H1 (cell line): Measurements from ENCODE around the gene IST1. TPM values are rescaled to one million over a fixed set of nuclear protein-coding genes. Genes with fewer than 3 reads are reported as not detected.

Experiments used
- CTCF ChIA-PET: fragments of 300-600 bp; sonication (Branson Sonifier 250); formaldehyde crosslinking; loops from one replicate; lab custom pipeline; 2021; ENCODE audit not compliant: partially characterized antibody; lab: Charles Lee
- POLR2A ChIA-PET: fragments of 300-600 bp; sonication (Branson Sonifier 250); formaldehyde crosslinking; loops from one replicate; lab custom pipeline; 2021; ENCODE audit warnings: inconsistent platforms; ENCODE audit not compliant: partially characterized antibody; lab: Charles Lee
- DNase-seq, 2 experiments: peaks; one replicate each; pipeline versions ENCODE4 v3.0.0 to v3.0.0-alpha.2; 2010 to 2022; ENCODE audit warnings: low spot score in 2 of 2, low read depth in 1 of 2, mixed read lengths in 1 of 2
- FAIRE-seq: peaks from 2 replicates; lab custom pipeline; 2011; peaks lifted over from hg19 to GRCh38; lab: Jason Lieb, UNC
- H2AFZ ChIP-seq: 2 replicates; pipeline ENCODE4 v1.8.1; 2012; ENCODE audit warnings: low read length, inconsistent platforms
- H2AK5ac ChIP-seq: 2 replicates; pipeline ENCODE4 v1.6.1; 2013; ENCODE audit warnings: low read depth, low read length
- H2BK120ac ChIP-seq: replicated peaks from 2 replicates; pipeline ENCODE3; 2013; ENCODE audit warnings: low read depth, low read length, inconsistent platforms
- H2BK12ac ChIP-seq: 2 replicates; pipeline ENCODE4 v1.6.1; 2013; ENCODE audit warnings: low read depth, low read length
- H2BK15ac ChIP-seq: 2 replicates; pipeline ENCODE4 v1.6.1; 2013; ENCODE audit warnings: low read length
- H2BK20ac ChIP-seq: 2 replicates; pipeline ENCODE4 v1.6.1; 2013; ENCODE audit warnings: low read length
- H2BK5ac ChIP-seq: 2 replicates; pipeline ENCODE4 v1.6.1; 2013; ENCODE audit warnings: low read depth, low read length
- H3K14ac ChIP-seq: 2 replicates; pipeline ENCODE4 v1.6.1; 2013; ENCODE audit warnings: inconsistent platforms; ENCODE audit not compliant: insufficient read length
- H3K18ac ChIP-seq: 2 replicates; pipeline ENCODE4 v1.6.1; 2013; ENCODE audit warnings: low read length; ENCODE audit errors: extremely low read depth
- H3K23ac ChIP-seq: 2 replicates; pipeline ENCODE4 v1.6.1; 2013; ENCODE audit warnings: inconsistent platforms; ENCODE audit not compliant: insufficient read length
- H3K23me2 ChIP-seq: 2 replicates; pipeline ENCODE4 v1.6.1; 2013; ENCODE audit warnings: low read depth, low read length
- H3K27ac ChIP-seq: 2 replicates; pipeline ENCODE4 v1.6.1; 2011; ENCODE audit warnings: low read depth, low read length, inconsistent platforms
- H3K27me3 ChIP-seq, 4 experiments: replicated peaks in 1 of 4; 1 replicate in 1 of 4; 2 replicates in 3 of 4; pipeline versions ENCODE4 v1.6.1 to v1.8.1; 2011 to 2013; ENCODE audit warnings: low read length in 3 of 4, mild to moderate bottlenecking in 3 of 4, inconsistent platforms in 2 of 4, mixed read lengths in 2 of 4, moderate library complexity in 1 of 4; ENCODE audit not compliant: control insufficient read depth in 3 of 4, insufficient read depth in 3 of 4; ENCODE audit errors: extremely low read depth in 1 of 4
- H3K36me3 ChIP-seq, 4 experiments: 2 replicates each; pipeline versions ENCODE4 v1.6.1 to v1.8.1; 2011 to 2013; ENCODE audit warnings: mild to moderate bottlenecking in 4 of 4, low read length in 3 of 4, moderate library complexity in 2 of 4, control low read depth in 1 of 4, inconsistent platforms in 1 of 4; ENCODE audit not compliant: insufficient read depth in 4 of 4, control insufficient read depth in 2 of 4
- H3K4ac ChIP-seq: replicated peaks from 2 replicates; pipeline ENCODE3; 2013; ENCODE audit warnings: low read length, low read depth, mixed read lengths, inconsistent platforms; ENCODE audit not compliant: insufficient read length
- H3K4me1 ChIP-seq, 4 experiments: replicated peaks in 1 of 4; 1 replicate in 1 of 4; 2 replicates in 3 of 4; pipeline versions ENCODE4 v1.6.1 to v1.8.1; 2011 to 2013; ENCODE audit warnings: low read length in 3 of 4, inconsistent platforms in 2 of 4, mixed read lengths in 1 of 4; ENCODE audit not compliant: insufficient read depth in 4 of 4, control insufficient read depth in 3 of 4
- H3K4me2 ChIP-seq, 2 experiments: 2 replicates each; pipeline versions ENCODE4 v1.6.1 to v1.8.1; 2011 to 2013; ENCODE audit warnings: low read depth in 2 of 2, low read length in 2 of 2, control low read depth in 1 of 2, inconsistent platforms in 1 of 2, mild to moderate bottlenecking in 1 of 2; ENCODE audit not compliant: insufficient read depth in 1 of 2
- H3K4me3 ChIP-seq, 4 experiments: fragments of 200-600, 300-600 bp in 1 of 4; sonication (generic), shearing (Covaris generic), sonication (Bioruptor Twin) in 1 of 4; 2 replicates each; pipeline versions ENCODE4 v1.5.1 to v1.8.1; 2011 to 2016; ENCODE audit warnings: low read length in 4 of 4, low read depth in 3 of 4, control low read depth in 2 of 4, inconsistent platforms in 2 of 4, mild to moderate bottlenecking in 2 of 4, mixed read lengths in 1 of 4, moderate library complexity in 1 of 4; ENCODE audit not compliant: insufficient read depth in 2 of 4; ENCODE audit errors: extremely low read depth in 1 of 4
- H3K56ac ChIP-seq: replicated peaks from 2 replicates; pipeline ENCODE3; 2013; ENCODE audit warnings: low read depth, mild to moderate bottlenecking, mixed read lengths, low read length, inconsistent platforms; ENCODE audit not compliant: insufficient read length
- H3K79me1 ChIP-seq: 2 replicates; pipeline ENCODE4 v1.6.1; 2013; ENCODE audit warnings: low read depth, low read length, control low read depth
- H3K79me2 ChIP-seq, 2 experiments: 2 replicates each; pipeline versions ENCODE4 v1.6.1 to v1.8.1; 2012 to 2013; ENCODE audit warnings: low read length in 2 of 2, mild to moderate bottlenecking in 2 of 2, inconsistent platforms in 1 of 2; ENCODE audit not compliant: insufficient read depth in 2 of 2, control insufficient read depth in 1 of 2
- H3K9ac ChIP-seq, 4 experiments: replicated peaks in 1 of 4; 1 replicate in 1 of 4; 2 replicates in 3 of 4; pipeline versions ENCODE4 v1.6.1 to v1.8.1; 2011 to 2013; ENCODE audit warnings: low read depth in 3 of 4, low read length in 3 of 4, control low read depth in 2 of 4, mild to moderate bottlenecking in 2 of 4, moderate library complexity in 2 of 4, inconsistent platforms in 1 of 4; ENCODE audit errors: extremely low read depth in 1 of 4
- H3K9me3 ChIP-seq, 2 experiments: 2 replicates each; pipeline versions ENCODE4 v1.6.1 to v1.8.1; 2012 to 2013; ENCODE audit warnings: mild to moderate bottlenecking in 2 of 2, moderate library complexity in 2 of 2, control low read depth in 1 of 2, inconsistent platforms in 1 of 2, low read depth in 1 of 2, low read length in 1 of 2, mixed read lengths in 1 of 2; ENCODE audit not compliant: insufficient read depth in 2 of 2
- H4K20me1 ChIP-seq, 2 experiments: replicated peaks in 1 of 2; 2 replicates each; pipeline versions ENCODE3 to v1.8.1; 2011 to 2013; ENCODE audit warnings: inconsistent platforms in 2 of 2, low read length in 2 of 2, mild to moderate bottlenecking in 1 of 2; ENCODE audit not compliant: insufficient read depth in 2 of 2, control insufficient read depth in 1 of 2
- H4K5ac ChIP-seq: 2 replicates; pipeline ENCODE4 v1.6.1; 2013; ENCODE audit warnings: low read length, low read depth, mixed read lengths, inconsistent platforms; ENCODE audit not compliant: insufficient read length
- H4K8ac ChIP-seq: 2 replicates; pipeline ENCODE4 v1.8.0; 2013; ENCODE audit warnings: mild to moderate bottlenecking, moderate library complexity, low read length, inconsistent platforms; ENCODE audit not compliant: insufficient read depth; ENCODE audit errors: extremely low read depth
- H4K91ac ChIP-seq: replicated peaks from 2 replicates; pipeline ENCODE3; 2013; ENCODE audit warnings: low read length, mixed read lengths, inconsistent platforms; ENCODE audit not compliant: insufficient read length
- CTCF ChIP-seq, 3 experiments: IDR thresholded peaks; 1 replicate in 2 of 3; 2 replicates in 1 of 3; pipeline versions ENCODE4 v1.5.1 to v1.6.1; 2011; ENCODE audit warnings: low read length in 3 of 3, mild to moderate bottlenecking in 3 of 3, inconsistent platforms in 2 of 3, low read depth in 1 of 3, moderate library complexity in 1 of 3; ENCODE audit not compliant: insufficient read depth in 1 of 3; ENCODE audit errors: control extremely low read depth in 1 of 3
- FOSL1 ChIP-seq: IDR thresholded peaks from 2 replicates; pipeline ENCODE4 v1.6.1; 2011; ENCODE audit warnings: mild to moderate bottlenecking, low read depth, low read length, moderate library complexity; ENCODE audit not compliant: insufficient read depth
- HDAC6 ChIP-seq: IDR thresholded peaks from one replicate; pipeline ENCODE4 v1.7.1; 2012; ENCODE audit warnings: low read depth, mild to moderate bottlenecking, inconsistent platforms, low read length, moderate library complexity
- MAFK ChIP-seq: IDR thresholded peaks from 2 replicates; pipeline ENCODE4 v1.6.1; 2012; ENCODE audit warnings: low read depth, mild to moderate bottlenecking, improper control_type of control experiment, low read length
- NANOG ChIP-seq: IDR thresholded peaks from 2 replicates; pipeline ENCODE4 v1.6.1; 2011; ENCODE audit warnings: low read length, low read depth, mild to moderate bottlenecking, inconsistent platforms; ENCODE audit not compliant: insufficient read depth, poor library complexity, severe bottlenecking
- NRF1 ChIP-seq: IDR thresholded peaks from 2 replicates; pipeline ENCODE4 v1.6.1; 2011; ENCODE audit warnings: mild to moderate bottlenecking, low read depth, low read length, improper control_type of control experiment
- WGBS, 2 experiments: shearing (Covaris generic) in 1 of 2; methylation state at CpG; one replicate each; pipeline versions ENCODE4 v1.1.6 to v1.1.7; 2013 to 2015; ENCODE audit warnings: low lambda C conversion rate in 2 of 2, mixed read lengths in 2 of 2, inconsistent platforms in 1 of 2, low coverage in 1 of 2, missing lambda C conversion rate in 1 of 2; ENCODE audit not compliant: insufficient replicate concordance in 2 of 2, insufficient coverage in 1 of 2, insufficient read length in 1 of 2; ENCODE audit errors: extremely low coverage in 1 of 2, missing lambda C conversion rate in 1 of 2; 5-methylcytosine and 5-hydroxymethylcytosine counted together
- polyA plus RNA-seq, 7 experiments: library from polyadenylated mRNA; depleted of rRNA in 3 of 7; stranded (reverse) in 5 of 7; unstranded in 2 of 7; fragments of >200 nt in 5 of 7; fragments of 200-250 nt in 2 of 7; gene quantifications; 1 replicate in 5 of 7; 2 replicates in 1 of 7; 4 replicates in 1 of 7; pipeline versions ENCODE4 v1.2.1 to v1.2.3, GENCODE V29; 2011 to 2013; ENCODE audit warnings: missing spikeins in 2 of 7, mixed read lengths in 2 of 7
- total RNA-seq: library from RNA; stranded (reverse); fragmentation: NEBNext Ultra II Directional; extraction: Animal tissue kit (Norgen Biotek cat#: 25700); gene quantifications from 2 replicates; pipeline ENCODE4 v1.2.1, GENCODE V29; 2021

IST1 gene
- total and polyA plus RNA-seq, 2 of the 8 experiments (the other 6 are each of a cell fraction or from before 2014, with no cell fraction given) = 190 to 248 TPM

- FAIRE-seq = no peak
- POLR2A ChIA-PET = interaction anchor here (1.0 to 2.2 kb wide), 4 partner anchors 9 to 43 kb away, joined by 3 to 7 read pairs (median 4); partner anchors contain the start of gene AP1G1
- no peak overlapping the region for H2AFZ ChIP-seq
- no peak for TF ChIP-seq CTCF (IDR thresholded peaks at IDR 0.05; ENCODE audit: control extremely low read depth in 1 of 3, insufficient read depth in 1 of 3, low read depth in 1 of 3, low read length in 3 of 3)
- no peak for TF ChIP-seq FOSL1
- no peak for TF ChIP-seq HDAC6
- no peak for TF ChIP-seq NANOG
- no peak for TF ChIP-seq NRF1
- TF ChIP-seq MAFK = no peak
These were observed 43.6 kb upstream of the IST1 start for GRCh38 chr16:71851746-71852145.

More at GRCh38 chr16:71851746-71852145, 43.6 kb upstream of the IST1 start:
- no peak overlapping the region for H4K8ac ChIP-seq
- no peak overlapping the region for H2BK12ac ChIP-seq
- WGBS, 2 experiments = 98% methylated on average over 8 of the region's 8 CpGs; no CpG with 5 or more reads in 1 of the 2 experiments
- H3K9ac ChIP-seq = no peak overlapping the region
- H2BK20ac ChIP-seq = no peak overlapping the region
- H3K4me2 ChIP-seq = no peak overlapping the region
- peaks cover 11 to 32% (median 22%) of the 10 kb centered on the region in 4 experiments; a peak in 7 of 8 replicates for H3K36me3 ChIP-seq
- H2BK15ac ChIP-seq = no peak overlapping the region
- no peak overlapping the region; the same call in 1 of the 2 replicates for H2BK5ac ChIP-seq
- H2BK120ac ChIP-seq = no peak overlapping the region
- no peak overlapping the region for H3K56ac ChIP-seq
- H3K18ac ChIP-seq = no peak overlapping the region
- H4K91ac ChIP-seq = no peak overlapping the region
- H4K20me1 ChIP-seq = peaks cover 0 to 20% of the 10 kb centered on the region in 2 experiments
- peaks cover 0 to 4% (median 0%) of the 10 kb centered on the region in 4 experiments; a peak in 2 of 7 replicates for H3K4me1 ChIP-seq
- CTCF ChIA-PET = interaction anchor here (1.3 to 5.9 kb wide), 2 partner anchors 31 to 110 kb away, joined by 3 to 32 read pairs; no protein-coding TSS in a partner anchor
- no peak overlapping the region for H3K27ac ChIP-seq
- no peak overlapping the region for H3K4me3 ChIP-seq
- H3K23ac ChIP-seq = no peak overlapping the region
- peaks cover 4 to 14% of the 10 kb centered on the region in 2 experiments; a peak in 3 of 4 replicates for H3K79me2 ChIP-seq
- H3K9me3 ChIP-seq = no peaks in the 10 kb centered on the region
- no peaks in the 10 kb centered on the region for H3K23me2 ChIP-seq
- no peak overlapping the region for H3K14ac ChIP-seq
- H3K79me1 ChIP-seq = peaks cover 4% of the 10 kb centered on the region; the same call in 1 of the 2 replicates
- H4K5ac ChIP-seq = no peak overlapping the region
- no peak overlapping the region for H2AK5ac ChIP-seq
- no peak for DNase-seq
- no peaks in the 10 kb centered on the region for H3K27me3 ChIP-seq
- no peak overlapping the region for H3K4ac ChIP-seq
